Measurements from ENCODE around the gene GNLY.
A peak's percentile ranks its signal among the peaks of the same experiment; 100 is the strongest.

Gene GNLY

DNA sequence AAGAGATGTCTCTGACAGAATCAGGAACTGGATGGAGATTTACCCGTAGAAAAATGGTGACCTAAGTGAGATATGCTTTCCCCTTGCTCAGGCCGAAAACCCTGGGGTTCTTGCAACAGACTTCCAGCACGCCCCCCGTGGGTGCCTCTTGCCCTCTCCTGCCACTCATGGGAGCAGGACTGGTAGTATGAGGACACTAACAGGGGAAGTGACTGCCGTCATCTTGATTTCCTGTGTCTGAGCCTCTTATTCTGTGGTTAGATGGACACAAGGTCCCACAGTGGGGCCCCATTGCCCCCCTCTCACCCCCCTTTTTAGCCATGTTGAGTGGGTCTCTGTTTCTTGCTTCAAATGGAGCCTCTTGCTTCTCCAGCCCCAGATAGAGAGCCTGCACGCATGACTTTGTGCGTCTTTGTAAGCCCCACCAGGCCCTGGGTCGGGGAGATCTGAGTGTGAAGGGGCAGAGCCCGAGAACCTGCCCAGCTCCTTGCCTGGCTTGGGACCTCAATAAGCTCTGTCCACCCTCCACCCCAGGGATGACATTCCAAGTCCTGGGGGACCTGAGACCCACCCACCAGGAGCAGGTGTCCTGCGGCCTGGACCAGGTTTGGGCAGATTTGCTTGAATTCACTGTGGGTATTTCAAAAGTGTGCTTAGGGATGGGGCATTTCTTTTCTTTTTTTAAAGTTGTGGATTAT lies 12.6 kb downstream of the GNLY start:
- H3K9me3 ChIP-seq (ENCODE audit: control insufficient read depth, low read length) = no peaks in the 10 kb centered on the region
- H3K4me1 ChIP-seq (ENCODE audit: control insufficient read depth, insufficient read depth, low read length, poor library complexity, severe bottlenecking) = no peaks in the 10 kb centered on the region
- DNase-seq = no peak
- H3K27me3 ChIP-seq (replicated peaks; ENCODE audit: control insufficient read depth, insufficient read depth, low read length, poor library complexity, severe bottlenecking) = no peaks in the 10 kb centered on the region
- H3K27ac ChIP-seq (ENCODE audit: insufficient read depth, low read length, poor library complexity, severe bottlenecking) = no peak overlapping the region
- no peak overlapping the region for H3K4me3 ChIP-seq (ENCODE audit: insufficient read depth, low read depth, low read length, poor library complexity, severe bottlenecking)
- H3K36me3 ChIP-seq (ENCODE audit: control insufficient read depth, insufficient read depth, low read length) = no peaks in the 10 kb centered on the region

DNA sequence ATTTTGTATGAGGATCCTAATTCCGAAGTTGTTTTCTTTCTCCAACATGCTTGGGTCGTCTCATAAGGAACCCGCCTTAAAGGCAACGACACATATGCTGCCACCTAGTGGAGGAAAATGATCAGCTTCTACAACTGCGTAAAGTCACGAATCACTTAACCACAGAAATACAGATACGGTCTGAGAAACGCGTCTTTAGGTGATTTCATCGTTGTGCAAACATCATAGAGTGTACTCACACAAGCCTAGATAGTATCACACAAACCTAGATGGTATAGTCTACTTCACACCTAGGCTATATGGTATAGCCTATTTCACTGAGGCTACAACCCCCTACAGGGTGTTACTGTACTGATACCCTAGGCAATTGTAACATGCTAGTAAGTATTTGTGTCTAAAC lies 13.1 kb downstream of the GNLY start:
- no peaks in the 10 kb centered on the region for H3K27me3 ChIP-seq (replicated peaks; ENCODE audit: control insufficient read depth, insufficient read depth, low read length, poor library complexity, severe bottlenecking)
- no peaks in the 10 kb centered on the region for H3K36me3 ChIP-seq (ENCODE audit: control insufficient read depth, insufficient read depth, low read length)
- H3K4me3 ChIP-seq (ENCODE audit: insufficient read depth, low read depth, low read length, poor library complexity, severe bottlenecking) = no peak overlapping the region
- H3K9me3 ChIP-seq (ENCODE audit: control insufficient read depth, low read length) = no peaks in the 10 kb centered on the region
- H3K27ac ChIP-seq (ENCODE audit: insufficient read depth, low read length, poor library complexity, severe bottlenecking) = no peak overlapping the region
- H3K4me1 ChIP-seq (ENCODE audit: control insufficient read depth, insufficient read depth, low read length, poor library complexity, severe bottlenecking) = no peaks in the 10 kb centered on the region
- peak in 2 of 3 donors; percentile 24 to 43 for DNase-seq

DNA sequence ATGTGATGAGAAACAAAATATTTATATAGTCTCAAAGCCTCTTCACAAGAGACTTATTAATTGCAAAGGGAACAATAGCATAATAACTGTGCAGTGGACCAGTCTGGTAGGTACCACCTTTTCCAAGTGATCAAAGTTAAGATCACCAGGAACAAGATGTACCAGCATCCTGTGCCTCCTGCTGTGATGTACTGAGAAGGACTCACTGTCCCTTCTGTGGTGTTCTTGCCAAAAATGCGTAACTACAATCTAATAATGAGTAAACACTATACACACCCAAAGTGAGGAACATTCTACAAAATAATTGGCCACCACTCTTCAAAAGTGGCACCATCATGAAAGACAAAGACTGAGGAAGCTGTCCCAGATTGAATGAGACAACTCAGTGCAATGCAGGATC lies 14.5 kb downstream of the GNLY start:
- H3K27ac ChIP-seq (ENCODE audit: insufficient read depth, low read length, poor library complexity, severe bottlenecking) = no peak overlapping the region
- H3K36me3 ChIP-seq (ENCODE audit: control insufficient read depth, insufficient read depth, low read length) = no peaks in the 10 kb centered on the region
- no peak overlapping the region for H3K4me3 ChIP-seq (ENCODE audit: insufficient read depth, low read depth, low read length, poor library complexity, severe bottlenecking)
- no peaks in the 10 kb centered on the region for H3K4me1 ChIP-seq (ENCODE audit: control insufficient read depth, insufficient read depth, low read length, poor library complexity, severe bottlenecking)
- no peaks in the 10 kb centered on the region for H3K27me3 ChIP-seq (replicated peaks; ENCODE audit: control insufficient read depth, insufficient read depth, low read length, poor library complexity, severe bottlenecking)
- no peaks in the 10 kb centered on the region for H3K9me3 ChIP-seq (ENCODE audit: control insufficient read depth, low read length)
- no peak for DNase-seq

DNA sequence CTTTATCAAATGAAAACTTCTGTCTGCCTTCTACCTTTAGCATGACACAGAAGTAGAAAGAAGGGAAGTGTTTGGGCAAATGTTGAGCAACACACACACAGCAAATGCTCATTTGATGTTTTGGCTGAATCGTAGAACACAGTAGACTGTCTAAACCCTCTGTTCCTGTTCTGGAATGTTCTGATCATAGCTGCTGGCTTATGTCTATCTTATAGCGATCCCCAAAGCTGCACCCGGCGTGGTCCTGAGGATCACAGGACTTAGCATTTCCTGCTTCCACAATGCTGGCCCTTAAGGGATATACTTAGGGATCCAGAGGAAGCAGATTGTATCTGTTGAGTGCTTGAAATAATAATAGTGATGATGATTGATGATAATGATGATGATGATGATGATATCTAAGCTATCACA lies 15.2 kb downstream of the GNLY start:
- Histone ChIP-seq H3K4me3 (ENCODE audit: insufficient read depth, low read depth, low read length, poor library complexity, severe bottlenecking) (no peak overlapping the region), H3K4me1 (ENCODE audit: control insufficient read depth, insufficient read depth, low read length, poor library complexity, severe bottlenecking) (no peaks in the 10 kb centered on the region), H3K27ac (ENCODE audit: insufficient read depth, low read length, poor library complexity, severe bottlenecking) (no peak overlapping the region), H3K36me3 (ENCODE audit: control insufficient read depth, insufficient read depth, low read length) (no peaks in the 10 kb centered on the region), H3K9me3 (ENCODE audit: control insufficient read depth, low read length) (no peaks in the 10 kb centered on the region), H3K27me3 (replicated peaks; ENCODE audit: control insufficient read depth, insufficient read depth, low read length, poor library complexity, severe bottlenecking) (no peaks in the 10 kb centered on the region)
- no peak for DNase-seq

DNA sequence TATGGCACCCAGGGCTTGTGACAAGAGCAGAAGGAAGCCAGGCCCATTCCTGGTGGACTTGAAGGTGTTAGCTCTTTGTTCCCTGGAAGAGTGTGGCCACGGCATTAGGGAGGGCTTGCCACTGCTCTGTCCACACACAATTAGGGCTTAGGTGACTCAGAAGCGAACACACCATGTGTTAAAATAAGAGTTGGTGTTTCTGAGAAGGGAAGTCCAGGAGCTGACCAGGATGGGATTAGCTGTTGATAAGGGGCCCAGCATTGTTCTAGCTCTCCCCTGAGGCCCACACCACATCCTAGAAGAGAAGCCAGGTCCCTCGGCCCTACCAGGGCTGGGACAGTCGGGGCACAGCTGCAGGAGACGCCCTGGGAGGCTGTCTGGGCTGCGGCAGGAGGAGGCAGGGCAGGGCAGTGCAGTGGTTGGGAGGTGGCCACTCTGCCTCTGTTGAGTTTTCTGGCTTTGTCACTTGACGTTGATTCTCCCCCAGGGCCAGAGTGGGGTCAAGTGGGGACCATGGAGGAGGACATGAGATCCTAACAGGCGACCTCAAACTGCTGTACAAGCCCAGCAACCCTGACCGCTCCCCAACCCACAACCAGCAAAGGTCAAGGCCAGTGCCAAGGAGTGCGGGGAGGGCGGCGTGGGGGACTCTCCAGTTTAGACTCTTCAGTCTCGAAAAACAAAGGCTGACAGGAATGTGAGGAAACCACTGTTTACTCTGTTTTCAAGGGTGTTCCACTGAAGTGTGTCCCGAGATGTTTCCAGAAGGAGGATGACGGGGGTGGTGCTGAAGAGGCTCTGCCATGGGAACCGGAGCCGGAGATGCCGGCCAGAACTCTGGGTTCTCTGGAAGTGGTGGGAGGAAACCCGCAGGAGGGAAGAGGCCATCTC lies 16.8 kb downstream of the GNLY start:
- Histone ChIP-seq H3K27me3 (replicated peaks; ENCODE audit: control insufficient read depth, insufficient read depth, low read length, poor library complexity, severe bottlenecking) (no peaks in the 10 kb centered on the region), H3K9me3 (ENCODE audit: control insufficient read depth, low read length) (no peaks in the 10 kb centered on the region), H3K36me3 (ENCODE audit: control insufficient read depth, insufficient read depth, low read length) (no peaks in the 10 kb centered on the region), H3K4me3 (ENCODE audit: insufficient read depth, low read depth, low read length, poor library complexity, severe bottlenecking) (no peak overlapping the region), H3K27ac (ENCODE audit: insufficient read depth, low read length, poor library complexity, severe bottlenecking) (no peak overlapping the region), H3K4me1 (ENCODE audit: control insufficient read depth, insufficient read depth, low read length, poor library complexity, severe bottlenecking) (no peaks in the 10 kb centered on the region)
- DNase-seq = no peak

DNA sequence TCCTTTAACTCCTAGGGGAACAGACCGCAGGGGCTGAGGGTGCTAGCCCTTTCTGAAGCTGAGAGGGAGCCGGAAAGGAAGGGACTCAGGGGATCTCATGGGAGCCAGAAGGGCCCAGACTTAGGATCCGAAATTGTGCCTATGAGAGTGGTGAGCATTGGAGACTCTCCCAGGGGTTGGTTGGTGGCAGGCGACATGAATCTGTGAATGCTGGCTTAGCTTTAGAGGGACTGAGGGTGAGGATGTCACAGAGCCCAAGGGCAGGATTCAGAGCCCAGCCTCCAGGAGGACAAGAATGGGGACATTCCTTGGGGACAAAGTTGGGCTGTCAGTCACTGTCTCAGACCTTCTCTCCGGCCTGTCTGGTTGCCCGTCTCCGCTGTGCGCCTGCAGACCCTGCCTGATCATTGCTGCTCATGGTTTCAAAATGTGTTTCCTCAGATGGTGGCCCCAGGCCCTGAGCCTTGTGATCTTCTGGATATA lies 17.5 kb downstream of the GNLY start:
- no peak for DNase-seq
- Histone ChIP-seq H3K9me3 (ENCODE audit: control insufficient read depth, low read length) (no peaks in the 10 kb centered on the region), H3K36me3 (ENCODE audit: control insufficient read depth, insufficient read depth, low read length) (no peaks in the 10 kb centered on the region), H3K27me3 (replicated peaks; ENCODE audit: control insufficient read depth, insufficient read depth, low read length, poor library complexity, severe bottlenecking) (no peaks in the 10 kb centered on the region), H3K27ac (ENCODE audit: insufficient read depth, low read length, poor library complexity, severe bottlenecking) (no peak overlapping the region), H3K4me1 (ENCODE audit: control insufficient read depth, insufficient read depth, low read length, poor library complexity, severe bottlenecking) (no peaks in the 10 kb centered on the region), H3K4me3 (ENCODE audit: insufficient read depth, low read depth, low read length, poor library complexity, severe bottlenecking) (no peak overlapping the region)

DNA sequence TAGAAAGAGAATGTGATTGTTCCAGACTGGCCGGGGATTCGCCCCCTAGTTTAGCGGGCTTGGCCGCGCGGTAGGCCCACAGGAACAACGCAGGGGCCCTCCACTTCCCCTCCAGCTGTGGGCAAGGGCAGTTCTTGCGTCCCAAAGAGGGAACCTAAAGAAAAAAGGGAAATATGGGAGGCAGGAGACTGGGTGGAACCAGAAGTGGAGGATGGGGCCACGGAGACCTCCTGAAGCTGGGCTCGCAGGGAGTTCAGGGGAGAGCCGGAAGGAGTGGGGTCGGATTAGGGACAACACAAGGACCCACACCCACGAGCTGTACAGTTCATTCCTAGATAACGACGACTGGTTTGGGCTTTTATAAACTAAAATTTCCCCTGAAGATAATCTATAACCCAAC lies 18.2 kb downstream of the GNLY start:
- H3K4me3 ChIP-seq (ENCODE audit: insufficient read depth, low read depth, low read length, poor library complexity, severe bottlenecking) = no peak overlapping the region
- no peak overlapping the region for H3K27ac ChIP-seq (ENCODE audit: insufficient read depth, low read length, poor library complexity, severe bottlenecking)
- H3K36me3 ChIP-seq (ENCODE audit: control insufficient read depth, insufficient read depth, low read length) = no peaks in the 10 kb centered on the region
- H3K4me1 ChIP-seq (ENCODE audit: control insufficient read depth, insufficient read depth, low read length, poor library complexity, severe bottlenecking) = no peaks in the 10 kb centered on the region
- DNase-seq = no peak
- H3K9me3 ChIP-seq (ENCODE audit: control insufficient read depth, low read length) = no peaks in the 10 kb centered on the region
- H3K27me3 ChIP-seq (replicated peaks; ENCODE audit: control insufficient read depth, insufficient read depth, low read length, poor library complexity, severe bottlenecking) = no peaks in the 10 kb centered on the region

DNA sequence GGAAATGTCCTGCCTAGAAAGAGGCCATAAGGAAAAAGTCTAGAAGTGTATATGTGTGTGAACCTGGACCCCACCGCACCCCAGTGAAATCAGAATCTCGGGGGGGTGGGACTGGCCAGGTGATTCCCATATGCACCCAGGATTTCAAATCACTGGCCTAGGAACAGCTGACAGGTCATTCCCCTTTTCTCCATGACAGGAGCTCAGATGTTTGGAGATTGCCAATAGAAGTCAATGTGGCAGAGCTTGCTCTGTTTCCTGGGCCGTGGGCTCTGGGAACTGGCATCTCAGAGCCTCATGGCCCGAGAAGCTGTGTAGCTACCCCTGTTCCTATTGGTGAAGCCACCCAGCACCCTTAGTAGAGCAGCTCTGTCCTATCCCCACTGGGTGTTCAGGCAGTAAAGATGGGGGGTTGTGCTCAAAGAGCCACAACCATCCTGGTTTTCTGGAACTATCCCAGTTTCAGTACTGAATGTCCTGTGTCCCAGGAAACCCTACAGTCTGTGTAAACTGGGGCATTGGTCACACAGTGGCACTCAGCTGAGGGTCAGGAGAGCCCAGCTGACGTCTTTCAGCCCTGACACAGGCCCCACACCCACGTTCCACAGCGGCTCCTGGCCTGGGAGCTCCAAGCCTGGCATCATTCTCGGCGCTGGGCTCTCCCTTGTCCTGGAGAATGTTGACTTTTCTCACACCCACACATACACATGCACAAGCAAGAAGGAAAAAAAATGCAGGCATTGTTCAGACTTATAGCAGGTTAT lies 18.9 kb downstream of the GNLY start:
- no peaks in the 10 kb centered on the region for H3K4me1 ChIP-seq (ENCODE audit: control insufficient read depth, insufficient read depth, low read length, poor library complexity, severe bottlenecking)
- H3K27ac ChIP-seq (ENCODE audit: insufficient read depth, low read length, poor library complexity, severe bottlenecking) = no peak overlapping the region
- no peaks in the 10 kb centered on the region for H3K27me3 ChIP-seq (replicated peaks; ENCODE audit: control insufficient read depth, insufficient read depth, low read length, poor library complexity, severe bottlenecking)
- no peak for DNase-seq
- H3K9me3 ChIP-seq (ENCODE audit: control insufficient read depth, low read length) = no peaks in the 10 kb centered on the region
- H3K36me3 ChIP-seq (ENCODE audit: control insufficient read depth, insufficient read depth, low read length) = no peaks in the 10 kb centered on the region
- no peak overlapping the region for H3K4me3 ChIP-seq (ENCODE audit: insufficient read depth, low read depth, low read length, poor library complexity, severe bottlenecking)

DNA sequence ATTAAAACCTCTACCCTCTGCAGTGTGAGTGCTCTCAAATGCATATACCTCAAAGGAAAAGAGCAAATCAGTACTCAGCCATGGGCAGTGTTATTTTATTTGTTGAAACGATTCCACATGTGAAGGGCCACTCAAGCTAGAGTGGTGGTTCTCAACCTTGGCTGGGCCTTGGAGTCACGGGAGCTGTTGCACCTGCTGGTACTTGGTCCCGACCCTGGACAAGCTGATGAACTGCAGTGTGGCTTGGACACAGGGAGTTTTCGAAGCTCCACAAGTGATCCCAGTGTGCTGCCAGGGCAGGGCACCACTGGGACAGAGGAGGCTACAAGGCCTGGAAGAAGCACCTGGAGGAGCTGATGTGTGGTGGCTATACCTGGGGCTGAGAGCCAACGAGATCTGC lies 19.7 kb downstream of the GNLY start:
- no peak for DNase-seq
- Histone ChIP-seq H3K27ac (ENCODE audit: insufficient read depth, low read length, poor library complexity, severe bottlenecking) (no peak overlapping the region), H3K4me3 (ENCODE audit: insufficient read depth, low read depth, low read length, poor library complexity, severe bottlenecking) (no peak overlapping the region), H3K4me1 (ENCODE audit: control insufficient read depth, insufficient read depth, low read length, poor library complexity, severe bottlenecking) (no peaks in the 10 kb centered on the region), H3K27me3 (replicated peaks; ENCODE audit: control insufficient read depth, insufficient read depth, low read length, poor library complexity, severe bottlenecking) (no peaks in the 10 kb centered on the region), H3K9me3 (ENCODE audit: control insufficient read depth, low read length) (no peaks in the 10 kb centered on the region), H3K36me3 (ENCODE audit: control insufficient read depth, insufficient read depth, low read length) (no peaks in the 10 kb centered on the region)
